ENCODE data around the gene OSBPL10.

The OSBPL10 gene

GRCh38 chr3:31925271-31925630 is 55.8 kb downstream of the OSBPL10 start:
- no peak overlapping the region for H4K91ac ChIP-seq (ENCODE audit: low read length)
- no peak overlapping the region for H2AFZ ChIP-seq (ENCODE audit: low read depth, low read length)
- H3K4me3 ChIP-seq (ENCODE audit: insufficient read depth in 1 of 2, low read depth in 1 of 2, low read length in 2 of 2) = no peak overlapping the region
- no peaks in the 10 kb centered on the region for H3K27me3 ChIP-seq (ENCODE audit: control insufficient read depth in 1 of 2, insufficient read depth in 1 of 2, low read length in 2 of 2)
- H3K18ac ChIP-seq (ENCODE audit: low read depth in 1 of 2, low read length in 2 of 2) = no peak overlapping the region
- no peak for DNase-seq
- no peak overlapping the region for H3K9ac ChIP-seq (ENCODE audit: low read length)
- H3K9me3 ChIP-seq (ENCODE audit: control insufficient read depth, low read length) = peaks cover 3% of the 10 kb centered on the region
- no peak overlapping the region for H2BK12ac ChIP-seq (ENCODE audit: low read length in 2 of 2)
- H3K27ac ChIP-seq (ENCODE audit: low read length, poor library complexity, severe bottlenecking) = no peak overlapping the region
- H2BK120ac ChIP-seq (ENCODE audit: low read depth, low read length) = no peak overlapping the region
- H3K23ac ChIP-seq (ENCODE audit: low read length in 2 of 2) = no peak overlapping the region
- H3K4me1 ChIP-seq (ENCODE audit: control insufficient read depth, insufficient read depth, low read depth, low read length) = no peaks in the 10 kb centered on the region
- H3K14ac ChIP-seq (ENCODE audit: low read length in 2 of 2) = no peak overlapping the region
- peaks cover 30% of the 10 kb centered on the region for H3K79me1 ChIP-seq (replicated peaks; ENCODE audit: low read length, poor library complexity, severe bottlenecking)
- no peak overlapping the region for H3K4ac ChIP-seq (ENCODE audit: low read depth in 1 of 2, low read length in 2 of 2)
- no peaks in the 10 kb centered on the region for H3K36me3 ChIP-seq (ENCODE audit: control insufficient read depth in 1 of 2, insufficient read depth in 2 of 2, low read depth in 1 of 2, low read length in 2 of 2)
- H4K8ac ChIP-seq (ENCODE audit: low read length) = no peak overlapping the region
- no peak overlapping the region for H2AK5ac ChIP-seq (ENCODE audit: low read length, severe bottlenecking)
- no peak overlapping the region for H2BK15ac ChIP-seq (ENCODE audit: low read depth, poor library complexity, severe bottlenecking)
- 95% methylated on average over 5 of the region's 5 CpGs for whole genome bisulfite sequencing
- no peak overlapping the region for H2BK5ac ChIP-seq (ENCODE audit: low read depth, low read length, poor library complexity, severe bottlenecking)
- no peak overlapping the region for H3K4me2 ChIP-seq (ENCODE audit: low read length, poor library complexity, severe bottlenecking)

- Histone ChIP-seq H2BK5ac (ENCODE audit: low read depth, low read length, poor library complexity, severe bottlenecking) (no peak overlapping the region), H3K23ac (ENCODE audit: low read length in 2 of 2) (no peak overlapping the region), H3K4me3 (ENCODE audit: insufficient read depth in 1 of 2, low read depth in 1 of 2, low read length in 2 of 2) (no peak overlapping the region), H3K18ac (ENCODE audit: low read depth in 1 of 2, low read length in 2 of 2) (no peak overlapping the region), H3K4me2 (ENCODE audit: low read length, poor library complexity, severe bottlenecking) (no peak overlapping the region), H3K14ac (ENCODE audit: low read length in 2 of 2) (no peak overlapping the region), H3K79me1 (replicated peaks; ENCODE audit: low read length, poor library complexity, severe bottlenecking) (peaks cover 31% of the 10 kb centered on the region), H3K4ac (ENCODE audit: low read depth in 1 of 2, low read length in 2 of 2) (no peak overlapping the region), H2AK5ac (ENCODE audit: low read length, severe bottlenecking) (no peak overlapping the region), H3K9me3 (ENCODE audit: control insufficient read depth, low read length) (peaks cover 4% of the 10 kb centered on the region), H4K8ac (ENCODE audit: low read length) (no peak overlapping the region), H3K27me3 (ENCODE audit: control insufficient read depth in 1 of 2, insufficient read depth in 1 of 2, low read length in 2 of 2) (no peaks in the 10 kb centered on the region), H2BK15ac (ENCODE audit: low read depth, poor library complexity, severe bottlenecking) (no peak overlapping the region), H3K36me3 (ENCODE audit: control insufficient read depth in 1 of 2, insufficient read depth in 2 of 2, low read depth in 1 of 2, low read length in 2 of 2) (no peaks in the 10 kb centered on the region), H2BK120ac (ENCODE audit: low read depth, low read length) (no peak overlapping the region), H3K27ac (ENCODE audit: low read length, poor library complexity, severe bottlenecking) (no peak overlapping the region), H4K91ac (ENCODE audit: low read length) (no peak overlapping the region), H3K4me1 (ENCODE audit: control insufficient read depth, insufficient read depth, low read depth, low read length) (no peaks in the 10 kb centered on the region), H3K9ac (ENCODE audit: low read length) (no peak overlapping the region), H2BK12ac (ENCODE audit: low read length in 2 of 2) (no peak overlapping the region), H2AFZ (ENCODE audit: low read depth, low read length) (no peak overlapping the region)
- WGBS = 98% methylated on average over 2 of the region's 2 CpGs
- no peak for DNase-seq
Observed at GRCh38 chr3:31924610-31925270, 56.3 kb downstream of the OSBPL10 start.

GRCh38 chr3:31922962-31923361 is 58.1 kb downstream of the OSBPL10 start:
- H3K9ac ChIP-seq (ENCODE audit: low read length) = no peak overlapping the region
- no peaks in the 10 kb centered on the region for H3K27me3 ChIP-seq (ENCODE audit: control insufficient read depth in 1 of 2, insufficient read depth in 1 of 2, low read length in 2 of 2)
- H4K8ac ChIP-seq (ENCODE audit: low read length) = no peak overlapping the region
- no peak overlapping the region for H3K4ac ChIP-seq (ENCODE audit: low read depth in 1 of 2, low read length in 2 of 2)
- no peak overlapping the region for H2BK15ac ChIP-seq (ENCODE audit: low read depth, poor library complexity, severe bottlenecking)
- peaks cover 6% of the 10 kb centered on the region for H3K4me1 ChIP-seq (ENCODE audit: control insufficient read depth, insufficient read depth, low read depth, low read length)
- peaks cover 29% of the 10 kb centered on the region for H3K79me1 ChIP-seq (replicated peaks; ENCODE audit: low read length, poor library complexity, severe bottlenecking)
- H3K18ac ChIP-seq (ENCODE audit: low read depth in 1 of 2, low read length in 2 of 2) = no peak overlapping the region
- H3K23ac ChIP-seq (ENCODE audit: low read length in 2 of 2) = no peak overlapping the region
- H2BK12ac ChIP-seq (ENCODE audit: low read length in 2 of 2) = no peak overlapping the region
- no peak overlapping the region for H4K91ac ChIP-seq (ENCODE audit: low read length)
- H3K4me3 ChIP-seq (ENCODE audit: insufficient read depth in 1 of 2, low read depth in 1 of 2, low read length in 2 of 2) = no peak overlapping the region
- no peaks in the 10 kb centered on the region for H3K36me3 ChIP-seq (ENCODE audit: control insufficient read depth in 1 of 2, insufficient read depth in 2 of 2, low read depth in 1 of 2, low read length in 2 of 2)
- peaks cover 4% of the 10 kb centered on the region for H3K9me3 ChIP-seq (ENCODE audit: control insufficient read depth, low read length)
- H3K27ac ChIP-seq (ENCODE audit: low read length, poor library complexity, severe bottlenecking) = no peak overlapping the region
- no peak overlapping the region for H2BK5ac ChIP-seq (ENCODE audit: low read depth, low read length, poor library complexity, severe bottlenecking)
- WGBS = 11% methylated on average over 1 of the region's 1 CpG
- no peak overlapping the region for H3K4me2 ChIP-seq (ENCODE audit: low read length, poor library complexity, severe bottlenecking)
- H2AFZ ChIP-seq (ENCODE audit: low read depth, low read length) = no peak overlapping the region
- no peak overlapping the region for H3K14ac ChIP-seq (ENCODE audit: low read length in 2 of 2)
- DNase-seq = no peak
- H2AK5ac ChIP-seq (ENCODE audit: low read length, severe bottlenecking) = no peak overlapping the region
- H2BK120ac ChIP-seq (ENCODE audit: low read depth, low read length) = no peak overlapping the region

GRCh38 chr3:31921837-31922236 is 59.2 kb downstream of the OSBPL10 start:
- Histone ChIP-seq H3K36me3 (ENCODE audit: control insufficient read depth in 1 of 2, insufficient read depth in 2 of 2, low read depth in 1 of 2, low read length in 2 of 2) (no peaks in the 10 kb centered on the region), H2BK5ac (ENCODE audit: low read depth, low read length, poor library complexity, severe bottlenecking) (no peak overlapping the region), H3K18ac (ENCODE audit: low read depth in 1 of 2, low read length in 2 of 2) (no peak overlapping the region), H3K9ac (ENCODE audit: low read length) (no peak overlapping the region), H2AK5ac (ENCODE audit: low read length, severe bottlenecking) (no peak overlapping the region), H3K27ac (ENCODE audit: low read length, poor library complexity, severe bottlenecking) (no peak overlapping the region), H3K4me2 (ENCODE audit: low read length, poor library complexity, severe bottlenecking) (no peak overlapping the region), H2BK12ac (ENCODE audit: low read length in 2 of 2) (no peak overlapping the region), H3K79me1 (replicated peaks; ENCODE audit: low read length, poor library complexity, severe bottlenecking) (peaks cover 26% of the 10 kb centered on the region), H4K91ac (ENCODE audit: low read length) (no peak overlapping the region), H2BK120ac (ENCODE audit: low read depth, low read length) (no peak overlapping the region), H3K4ac (ENCODE audit: low read depth in 1 of 2, low read length in 2 of 2) (no peak overlapping the region), H2BK15ac (ENCODE audit: low read depth, poor library complexity, severe bottlenecking) (no peak overlapping the region), H2AFZ (ENCODE audit: low read depth, low read length) (no peak overlapping the region), H3K4me1 (ENCODE audit: control insufficient read depth, insufficient read depth, low read depth, low read length) (peaks cover 8% of the 10 kb centered on the region), H4K8ac (ENCODE audit: low read length) (no peak overlapping the region), H3K23ac (ENCODE audit: low read length in 2 of 2) (no peak overlapping the region), H3K14ac (ENCODE audit: low read length in 2 of 2) (no peak overlapping the region), H3K4me3 (ENCODE audit: insufficient read depth in 1 of 2, low read depth in 1 of 2, low read length in 2 of 2) (no peak overlapping the region), H3K9me3 (ENCODE audit: control insufficient read depth, low read length) (peaks cover 4% of the 10 kb centered on the region), H3K27me3 (ENCODE audit: control insufficient read depth in 1 of 2, insufficient read depth in 1 of 2, low read length in 2 of 2) (no peaks in the 10 kb centered on the region)
- DNase-seq = no peak
- WGBS = 75% methylated on average over 4 of the region's 4 CpGs
